DND-41 (cell line): ENCODE results near the gene CRHR2.

ENCODE experiments used
- ATAC-seq: fragments of 200-7000 bp; cut with Tn5 transposase; 3 replicates; pipeline ENCODE4 v1.9.1; 2021; ENCODE audit warnings: low read depth; ENCODE audit not compliant: insufficient read depth
- DNase-seq: peaks from one replicate; pipeline ENCODE4 v3.0.0-alpha.2; 2020
- H2AFZ ChIP-seq: 2 replicates; pipeline ENCODE4 v1.6.0; 2012; ENCODE audit warnings: low read depth, low read length
- H3K27ac ChIP-seq: 2 replicates; pipeline ENCODE4 v1.5.1; 2012; ENCODE audit warnings: low read length, inconsistent platforms
- H3K27me3 ChIP-seq: fragments of 200-600 bp; sonication (generic); 2 replicates; pipeline ENCODE4 v1.6.0; 2012; ENCODE audit warnings: low read length, mild to moderate bottlenecking, inconsistent platforms; ENCODE audit not compliant: insufficient read depth, poor library complexity
- H3K36me3 ChIP-seq: 2 replicates; pipeline ENCODE4 v1.5.1; 2012; ENCODE audit warnings: low read length, inconsistent platforms; ENCODE audit not compliant: insufficient read depth
- H3K4me1 ChIP-seq: 2 replicates; pipeline ENCODE4 v1.5.1; 2012; ENCODE audit warnings: mild to moderate bottlenecking, low read length; ENCODE audit not compliant: insufficient read depth
- H3K4me2 ChIP-seq: 2 replicates; pipeline ENCODE4 v1.6.0; 2012; ENCODE audit warnings: mild to moderate bottlenecking, moderate library complexity, low read length, inconsistent platforms; ENCODE audit not compliant: insufficient read depth
- H3K4me3 ChIP-seq, 2 experiments: fragments of 200-600 bp in 1 of 2; shearing (Covaris generic) in 1 of 2; 2 replicates each; pipeline ENCODE4 v1.5.1; 2012 to 2016; ENCODE audit warnings: inconsistent platforms in 2 of 2, low read length in 2 of 2, mild to moderate bottlenecking in 2 of 2, low read depth in 1 of 2, moderate library complexity in 1 of 2
- H3K79me2 ChIP-seq: 2 replicates; pipeline ENCODE4 v1.6.0; 2012; ENCODE audit warnings: low read length, inconsistent platforms; ENCODE audit not compliant: insufficient read depth
- H3K9ac ChIP-seq: 2 replicates; pipeline ENCODE4 v1.6.0; 2012; ENCODE audit warnings: low read depth, mild to moderate bottlenecking, inconsistent platforms, low read length, moderate library complexity
- H3K9me3 ChIP-seq: 2 replicates; pipeline ENCODE4 v1.5.1; 2012; ENCODE audit warnings: low read length, moderate library complexity, mild to moderate bottlenecking, inconsistent platforms; ENCODE audit not compliant: insufficient read depth, severe bottlenecking
- H4K20me1 ChIP-seq: 2 replicates; pipeline ENCODE4 v1.6.0; 2012; ENCODE audit warnings: low read length; ENCODE audit not compliant: insufficient read depth
- EZH2 ChIP-seq: IDR thresholded peaks from 3 replicates; pipeline ENCODE4 v1.6.1; 2012; ENCODE audit warnings: borderline replicate concordance, low read depth, mild to moderate bottlenecking, moderate library complexity, low read length, inconsistent platforms; ENCODE audit not compliant: severe bottlenecking
- TF ChIP-seq, protein P1 (sequence below): IDR thresholded peaks from 2 replicates; pipeline ENCODE4 v1.5.1; 2012; ENCODE audit warnings: borderline replicate concordance, low read length, moderate library complexity, mild to moderate bottlenecking; ENCODE audit not compliant: poor library complexity, severe bottlenecking; ENCODE audit errors: extremely low read depth

The CRHR2 gene

DNA sequence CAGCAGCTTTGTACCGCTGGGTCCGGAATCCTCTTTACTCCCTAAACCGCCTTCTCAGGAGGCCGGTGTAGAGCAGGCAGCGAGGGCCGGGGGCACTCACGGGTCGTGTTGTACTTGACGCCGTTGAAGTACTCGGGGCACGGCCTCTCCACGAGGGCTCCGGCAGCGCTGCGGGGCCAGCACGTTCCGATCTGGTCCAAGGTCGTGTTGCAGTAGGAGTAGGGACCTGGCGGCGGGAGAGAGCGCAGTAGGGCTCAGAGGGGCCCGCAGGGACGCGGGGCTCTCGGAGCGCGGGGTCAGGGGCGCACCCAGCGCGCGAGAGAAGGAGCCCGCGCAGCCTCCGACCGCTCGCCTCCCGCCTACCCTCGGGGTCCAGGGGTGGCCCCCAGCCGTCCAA is 443 bp downstream of the CRHR2 start:
- H3K4me3 ChIP-seq: no peak overlapping the region
- H3K36me3 ChIP-seq: no peaks in the 10 kb centered on the region
- H3K27me3 ChIP-seq: peaks cover 15% of the 10 kb centered on the region
- peaks cover 5% of the 10 kb centered on the region; the same call in 1 of the 2 replicates for H4K20me1 ChIP-seq
- DNase-seq (no peak), ATAC-seq (no peak)
- H3K79me2 ChIP-seq: no peaks in the 10 kb centered on the region
- H3K4me2 ChIP-seq: no peak overlapping the region
- H3K27ac ChIP-seq: no peak overlapping the region
- TF ChIP-seq EZH2: no peak
- TF ChIP-seq, protein P1, sequence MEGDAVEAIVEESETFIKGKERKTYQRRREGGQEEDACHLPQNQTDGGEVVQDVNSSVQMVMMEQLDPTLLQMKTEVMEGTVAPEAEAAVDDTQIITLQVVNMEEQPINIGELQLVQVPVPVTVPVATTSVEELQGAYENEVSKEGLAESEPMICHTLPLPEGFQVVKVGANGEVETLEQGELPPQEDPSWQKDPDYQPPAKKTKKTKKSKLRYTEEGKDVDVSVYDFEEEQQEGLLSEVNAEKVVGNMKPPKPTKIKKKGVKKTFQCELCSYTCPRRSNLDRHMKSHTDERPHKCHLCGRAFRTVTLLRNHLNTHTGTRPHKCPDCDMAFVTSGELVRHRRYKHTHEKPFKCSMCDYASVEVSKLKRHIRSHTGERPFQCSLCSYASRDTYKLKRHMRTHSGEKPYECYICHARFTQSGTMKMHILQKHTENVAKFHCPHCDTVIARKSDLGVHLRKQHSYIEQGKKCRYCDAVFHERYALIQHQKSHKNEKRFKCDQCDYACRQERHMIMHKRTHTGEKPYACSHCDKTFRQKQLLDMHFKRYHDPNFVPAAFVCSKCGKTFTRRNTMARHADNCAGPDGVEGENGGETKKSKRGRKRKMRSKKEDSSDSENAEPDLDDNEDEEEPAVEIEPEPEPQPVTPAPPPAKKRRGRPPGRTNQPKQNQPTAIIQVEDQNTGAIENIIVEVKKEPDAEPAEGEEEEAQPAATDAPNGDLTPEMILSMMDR: no peak
- no peaks in the 10 kb centered on the region for H3K4me1 ChIP-seq
- no peak overlapping the region for H3K9ac ChIP-seq
- H2AFZ ChIP-seq: no peak overlapping the region
- no peaks in the 10 kb centered on the region for H3K9me3 ChIP-seq

DNA sequence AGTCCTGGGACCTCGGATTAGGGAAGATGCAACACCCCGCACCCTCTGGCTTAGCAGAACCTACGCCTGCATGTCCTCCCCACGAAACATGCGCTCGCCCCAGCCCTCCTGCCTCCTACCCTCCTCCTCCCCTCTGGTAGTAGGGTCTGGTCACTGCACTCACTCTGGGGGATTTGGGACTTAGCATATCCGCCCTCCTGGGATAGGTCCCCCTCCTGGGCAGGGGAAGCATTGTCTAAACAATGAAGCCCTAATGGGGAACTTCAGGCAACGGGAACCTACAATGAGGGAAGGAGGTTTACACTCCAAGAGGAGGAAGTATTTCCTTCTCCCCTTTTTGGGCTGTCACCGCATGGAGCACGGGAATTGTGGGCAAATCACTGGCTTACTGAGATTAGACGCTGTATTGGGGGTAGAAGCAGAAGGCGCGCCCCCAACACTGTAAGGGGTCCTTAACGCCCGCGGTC is 892 bp downstream of the CRHR2 start:
- Histone ChIP-seq H3K4me3 (no peak overlapping the region), H3K27ac (no peak overlapping the region), H3K9me3 (no peaks in the 10 kb centered on the region), H4K20me1 (peaks cover 5% of the 10 kb centered on the region; the same call in 1 of the 2 replicates), H2AFZ (no peak overlapping the region), H3K4me1 (no peaks in the 10 kb centered on the region), H3K36me3 (no peaks in the 10 kb centered on the region), H3K27me3 (peaks cover 17% of the 10 kb centered on the region), H3K9ac (no peak overlapping the region), H3K79me2 (no peaks in the 10 kb centered on the region), H3K4me2 (no peak overlapping the region)
- ATAC-seq (no peak), DNase-seq (no peak)
- TF ChIP-seq, protein P1: no peak
- no peak for TF ChIP-seq EZH2

DNA sequence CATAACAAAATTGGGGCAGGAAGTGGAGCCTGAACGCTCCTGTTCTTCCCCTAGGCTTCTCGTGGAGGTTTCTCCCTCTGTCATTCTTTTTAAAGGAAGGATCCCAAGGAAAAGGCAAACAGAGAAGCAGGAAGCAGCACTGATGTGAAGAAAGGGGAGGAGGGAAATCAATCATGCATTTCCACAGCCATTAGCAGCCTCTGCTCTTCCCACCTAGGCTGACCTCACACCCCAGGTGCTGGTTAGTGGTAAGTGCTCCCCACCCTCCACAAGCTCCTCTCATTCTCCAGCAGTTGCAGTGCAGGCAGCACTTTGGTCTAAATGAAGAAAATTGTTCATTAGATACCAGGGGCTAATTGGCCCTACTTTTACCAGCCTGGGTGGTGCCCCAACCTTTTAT is 2.6 kb downstream of the CRHR2 start:
- DNase-seq (no peak), ATAC-seq (no peak)
- Histone ChIP-seq H3K9ac (no peak overlapping the region), H3K27me3 (peaks cover 17% of the 10 kb centered on the region), H3K4me2 (no peak overlapping the region), H3K36me3 (no peaks in the 10 kb centered on the region), H3K4me1 (no peaks in the 10 kb centered on the region), H3K4me3 (no peak overlapping the region), H2AFZ (no peak overlapping the region), H3K79me2 (no peaks in the 10 kb centered on the region), H4K20me1 (peaks cover 8% of the 10 kb centered on the region), H3K9me3 (no peaks in the 10 kb centered on the region), H3K27ac (no peak overlapping the region)
- TF ChIP-seq, protein P1: no peak
- no peak for TF ChIP-seq EZH2

DNA sequence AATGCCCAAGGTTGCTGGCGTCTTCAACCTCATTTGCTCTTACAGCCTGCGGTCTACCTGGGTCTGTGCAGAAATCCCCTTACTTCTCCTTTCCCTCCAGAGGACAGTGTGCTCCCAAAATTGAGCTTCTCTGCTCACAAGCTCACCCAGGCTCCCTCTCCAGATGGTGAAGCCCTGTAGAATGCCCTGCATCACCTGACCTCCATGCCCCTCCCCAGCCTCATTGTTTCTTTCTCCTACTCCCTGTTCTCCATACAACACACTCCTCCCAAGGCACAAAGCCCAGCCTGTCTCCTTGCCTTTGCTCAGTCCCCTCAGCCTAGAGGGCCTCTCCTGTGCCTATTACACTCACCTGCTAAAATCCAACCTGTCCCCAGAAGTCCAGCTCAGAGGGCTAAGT is 3.5 kb downstream of the CRHR2 start:
- H3K9me3 ChIP-seq: no peaks in the 10 kb centered on the region
- no peak overlapping the region for H3K9ac ChIP-seq
- H3K79me2 ChIP-seq: no peaks in the 10 kb centered on the region
- DNase-seq: no peak
- no peaks in the 10 kb centered on the region for H3K36me3 ChIP-seq
- H2AFZ ChIP-seq: no peak overlapping the region
- H3K27me3 ChIP-seq: peaks cover 17% of the 10 kb centered on the region
- no peak overlapping the region for H3K4me3 ChIP-seq
- H3K4me2 ChIP-seq: no peak overlapping the region
- H3K27ac ChIP-seq: no peak overlapping the region
- H4K20me1 ChIP-seq: peaks cover 11% of the 10 kb centered on the region
- TF ChIP-seq, protein P1: no peak
- no peak for TF ChIP-seq EZH2
- ATAC-seq: no peak
- no peaks in the 10 kb centered on the region for H3K4me1 ChIP-seq
